SK-N-SH (cell line): Measurements from ENCODE around the gene ZNF3. TPM values are rescaled to one million over a fixed set of nuclear protein-coding genes. Genes with fewer than 3 reads are reported as not detected.

ENCODE experiments used
- CTCF ChIA-PET: fragments of 300-600, 350-600 bp; formaldehyde crosslinking; extraction: SDS; loops from one replicate; lab custom pipeline; 2021; lab: Yijun Ruan, JAX
- POLR2A ChIA-PET: fragments of 350-600 bp; sonication (Branson Sonifier 250); formaldehyde crosslinking; extraction: SDS; loops from one replicate; lab custom pipeline; 2020; ENCODE audit warnings: antibody characterized with exemption, inconsistent platforms; lab: Yijun Ruan, JAX
- DNase-seq: peaks from one replicate; pipeline ENCODE4 v3.0.0; 2012
- H2AFZ ChIP-seq: fragments of 200-600 bp; sonication (generic); 2 replicates; pipeline ENCODE4 v1.8.1; 2016; ENCODE audit warnings: antibody characterized with exemption, mild to moderate bottlenecking, low read depth
- H3F3A ChIP-seq: fragments of 200-600 bp; sonication (generic); replicated peaks from 2 replicates; pipeline ENCODE3; 2016; ENCODE audit warnings: antibody characterized with exemption, mild to moderate bottlenecking; ENCODE audit not compliant: insufficient read depth
- H3K27ac ChIP-seq, 2 experiments: fragments of 200-500 bp in 1 of 2; fragments of 200-600 bp in 1 of 2; sonication (Bioruptor generic) in 1 of 2; sonication (generic), shearing (Covaris generic) in 1 of 2; 2 replicates each; pipeline versions ENCODE4 v1.5.1 to v1.6.1; 2014 to 2016; ENCODE audit warnings: low read depth in 2 of 2, inconsistent platforms in 1 of 2, low read length in 1 of 2, mild to moderate bottlenecking in 1 of 2, mixed read lengths in 1 of 2
- H3K27me3 ChIP-seq: fragments of 200-600 bp; sonication (generic), shearing (Covaris generic); 2 replicates; pipeline ENCODE4 v1.6.1; 2016; ENCODE audit warnings: mixed run types; ENCODE audit not compliant: insufficient read depth
- H3K36me3 ChIP-seq, 2 experiments: fragments of 200-500 bp in 1 of 2; fragments of 200-600 bp in 1 of 2; sonication (Bioruptor generic) in 1 of 2; sonication (generic) in 1 of 2; replicated peaks in 1 of 2; 2 replicates each; pipeline versions ENCODE3 to v1.5.1; 2014 to 2016; ENCODE audit warnings: low read length in 1 of 2, mild to moderate bottlenecking in 1 of 2; ENCODE audit not compliant: insufficient read depth in 2 of 2, control insufficient read depth in 1 of 2
- H3K4me1 ChIP-seq, 2 experiments: fragments of 200-500 bp in 1 of 2; fragments of 200-600 bp in 1 of 2; sonication (Bioruptor generic) in 1 of 2; sonication (generic), shearing (Covaris generic) in 1 of 2; 2 replicates each; pipeline versions ENCODE4 v1.5.1 to v1.6.1; 2014 to 2016; ENCODE audit warnings: low read depth in 1 of 2, low read length in 1 of 2, mixed run types in 1 of 2; ENCODE audit not compliant: insufficient read depth in 2 of 2, control insufficient read depth in 1 of 2
- H3K4me2 ChIP-seq: fragments of 200-600 bp; sonication (generic), shearing (Covaris generic); 2 replicates; pipeline ENCODE4 v1.6.1; 2017; ENCODE audit warnings: mixed run types
- H3K4me3 ChIP-seq, 2 experiments: fragments of 200-500 bp in 1 of 2; fragments of 200-600 bp in 1 of 2; sonication (Bioruptor generic) in 1 of 2; sonication (generic), shearing (Covaris generic) in 1 of 2; 2 replicates each; pipeline versions ENCODE4 v1.5.1 to v1.8.1; 2014 to 2016; ENCODE audit warnings: low read depth in 2 of 2, inconsistent platforms in 1 of 2, low read length in 1 of 2, mild to moderate bottlenecking in 1 of 2, mixed read lengths in 1 of 2, moderate library complexity in 1 of 2
- H3K79me2 ChIP-seq: fragments of 200-600 bp; sonication (generic); 2 replicates; pipeline ENCODE4 v1.8.1; 2017; ENCODE audit warnings: mild to moderate bottlenecking; ENCODE audit not compliant: insufficient read depth
- H3K9ac ChIP-seq: fragments of 200-600 bp; sonication (generic); 2 replicates; pipeline ENCODE4 v1.6.1; 2017; ENCODE audit warnings: mixed run types
- H3K9me2 ChIP-seq: fragments of 200-600 bp; sonication (generic); 2 replicates; pipeline ENCODE4 v1.6.1; 2017; ENCODE audit warnings: mixed run types
- H3K9me3 ChIP-seq: fragments of 200-600 bp; sonication (generic); 2 replicates; pipeline ENCODE4 v1.6.1; 2017; ENCODE audit warnings: mixed run types, mild to moderate bottlenecking, moderate library complexity
- H4K20me1 ChIP-seq: fragments of 200-600 bp; sonication (generic); 2 replicates; pipeline ENCODE4 v1.6.1; 2017; ENCODE audit warnings: mild to moderate bottlenecking, mixed run types; ENCODE audit not compliant: insufficient read depth
- CTCF ChIP-seq: fragments of 200-600 bp; sonication (generic); IDR thresholded peaks from 2 replicates; pipeline ENCODE4 v1.6.1; 2017; ENCODE audit warnings: antibody characterized with exemption, mild to moderate bottlenecking, moderate library complexity
- ELF1 ChIP-seq: IDR thresholded peaks from 2 replicates; pipeline ENCODE4 v1.4.0; 2012
- EP300 ChIP-seq, 2 experiments: IDR thresholded peaks; 2 replicates each; pipeline versions ENCODE4 v1.4.0 to v1.6.1; 2012; ENCODE audit warnings: borderline replicate concordance in 1 of 2, low read depth in 1 of 2, low read length in 1 of 2
- EZH2phosphoT487 ChIP-seq: fragments of 200-600 bp; sonication (generic); IDR thresholded peaks from 2 replicates; pipeline ENCODE4 v1.6.1; 2017; ENCODE audit warnings: low read depth, mixed run types, mild to moderate bottlenecking, antibody characterized with exemption, moderate library complexity, borderline replicate concordance
- FOXM1 ChIP-seq: IDR thresholded peaks from 2 replicates; pipeline ENCODE4 v1.4.0; 2012; ENCODE audit warnings: low read depth, mild to moderate bottlenecking
- GABPA ChIP-seq: IDR thresholded peaks from 2 replicates; pipeline ENCODE4 v1.4.0; 2012; ENCODE audit warnings: low read depth, mild to moderate bottlenecking
- NRF1 ChIP-seq: IDR thresholded peaks from 2 replicates; pipeline ENCODE4 v1.6.1; 2012; ENCODE audit warnings: low read depth, mild to moderate bottlenecking, low read length
- POLR2AphosphoS5 ChIP-seq: IDR thresholded peaks from 2 replicates; pipeline ENCODE4 v1.6.1; 2012; ENCODE audit warnings: low read depth, low read length
- RAD21 ChIP-seq: IDR thresholded peaks from 2 replicates; pipeline ENCODE4 v1.6.1; 2012; ENCODE audit warnings: mild to moderate bottlenecking, low read length
- RXRA ChIP-seq: IDR thresholded peaks from 2 replicates; pipeline ENCODE4 v1.4.0; 2012; ENCODE audit warnings: low read depth, mild to moderate bottlenecking, borderline replicate concordance
- SIN3A ChIP-seq: IDR thresholded peaks from 2 replicates; pipeline ENCODE4 v1.6.1; 2012; ENCODE audit warnings: low read depth, mild to moderate bottlenecking, low read length, moderate library complexity, borderline replicate concordance
- SMC3 ChIP-seq: IDR thresholded peaks from 2 replicates; pipeline ENCODE4 v1.6.1; 2012; ENCODE audit warnings: low read depth, low read length, improper control_type of control experiment
- TAF1 ChIP-seq: IDR thresholded peaks from 2 replicates; pipeline ENCODE4 v1.6.1; 2012; ENCODE audit warnings: low read depth, mild to moderate bottlenecking, low read length, moderate library complexity, borderline replicate concordance
- TEAD4 ChIP-seq: IDR thresholded peaks from 2 replicates; pipeline ENCODE4 v1.4.0; 2012; ENCODE audit warnings: mild to moderate bottlenecking, borderline replicate concordance; ENCODE audit not compliant: insufficient read depth
- USF1 ChIP-seq: IDR thresholded peaks from 2 replicates; pipeline ENCODE4 v1.4.0; 2012; ENCODE audit warnings: low read depth, borderline replicate concordance
- YY1 ChIP-seq: IDR thresholded peaks from 2 replicates; pipeline ENCODE4 v1.4.0; 2012; ENCODE audit warnings: low read depth, mild to moderate bottlenecking
- WGBS: methylation state at CpG from one replicate; pipeline ENCODE4 v1.1.6; 2017; ENCODE audit warnings: low lambda C conversion rate; 5-methylcytosine and 5-hydroxymethylcytosine counted together
- polyA plus RNA-seq, 3 experiments: library from polyadenylated mRNA; depleted of rRNA; stranded (reverse); fragments of >200 nt; gene quantifications; 2 replicates each; pipeline ENCODE4 v1.2.3, GENCODE V29; 2012
- TF ChIP-seq, protein P1 (sequence below): IDR thresholded peaks from 2 replicates; pipeline ENCODE4 v1.4.0; 2012; ENCODE audit warnings: low read depth, borderline replicate concordance
- TF ChIP-seq, protein P2 (sequence below): IDR thresholded peaks from 2 replicates; pipeline ENCODE4 v1.6.1; 2012; ENCODE audit warnings: mild to moderate bottlenecking, low read depth, low read length, moderate library complexity

ZNF3 gene
- polyA plus RNA-seq, 1 of the 3 experiments (the other 2 are of a cell fraction) = 30.5 TPM

DNA sequence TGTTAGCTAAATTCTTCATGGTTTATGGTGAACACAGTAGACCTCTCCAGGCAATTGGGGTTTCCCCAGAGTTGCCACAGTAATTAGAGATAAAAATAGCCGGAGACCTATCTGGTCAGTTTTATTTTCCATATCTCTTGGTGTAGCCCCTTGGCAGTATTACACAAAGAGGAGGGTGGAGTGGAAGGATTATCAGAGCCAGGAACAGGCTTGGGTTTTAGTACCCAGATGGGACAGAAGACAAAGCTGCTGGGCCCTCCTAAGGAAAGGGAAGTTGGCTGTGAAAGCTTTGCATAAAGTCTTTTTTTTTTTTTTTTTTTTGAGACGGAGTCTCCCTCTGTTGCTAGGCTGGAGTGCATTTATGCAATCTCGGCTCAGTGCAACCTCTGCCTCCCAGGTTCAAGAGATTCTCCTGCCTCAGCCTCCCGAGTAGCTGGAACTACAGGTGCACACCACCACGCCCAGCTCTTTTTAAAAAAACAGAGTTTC is 22.2 kb downstream of the ZNF3 start:
- H3K27me3 ChIP-seq = no peaks in the 10 kb centered on the region
- 85% methylated on average over 5 of the region's 5 CpGs for WGBS
- H2AFZ ChIP-seq = no peak overlapping the region
- H3F3A ChIP-seq = peaks cover 5% of the 10 kb centered on the region
- no peaks in the 10 kb centered on the region for H4K20me1 ChIP-seq
- no peak overlapping the region for H3K9ac ChIP-seq
- peaks cover 0 to under 1% of the 10 kb centered on the region in 2 experiments; a peak in 1 of 4 replicates for H3K4me1 ChIP-seq
- no peaks in the 10 kb centered on the region for H3K9me2 ChIP-seq
- POLR2A ChIA-PET = no interaction called here
- no peak overlapping the region for H3K27ac ChIP-seq
- H3K79me2 ChIP-seq = peaks cover 24% of the 10 kb centered on the region
- H3K4me3 ChIP-seq = no peak overlapping the region
- CTCF ChIA-PET = interaction anchor here (0.9 to 2.5 kb wide), 6 partner anchors 9 to 146 kb away, joined by 3 to 7 read pairs (median 4); partner anchors contain the start of gene ZSCAN21
- no peak for DNase-seq
- peaks cover 44 to 69% of the 10 kb centered on the region in 2 experiments for H3K36me3 ChIP-seq
- no peak overlapping the region for H3K4me2 ChIP-seq
- no peak for TF ChIP-seq SIN3A
- no peak for TF ChIP-seq POLR2AphosphoS5
- no peak for TF ChIP-seq EZH2phosphoT487
- no peak for TF ChIP-seq RAD21
- TF ChIP-seq TAF1 = no peak
- no peak for TF ChIP-seq CTCF
- TF ChIP-seq RXRA = no peak
- TF ChIP-seq, protein P1, sequence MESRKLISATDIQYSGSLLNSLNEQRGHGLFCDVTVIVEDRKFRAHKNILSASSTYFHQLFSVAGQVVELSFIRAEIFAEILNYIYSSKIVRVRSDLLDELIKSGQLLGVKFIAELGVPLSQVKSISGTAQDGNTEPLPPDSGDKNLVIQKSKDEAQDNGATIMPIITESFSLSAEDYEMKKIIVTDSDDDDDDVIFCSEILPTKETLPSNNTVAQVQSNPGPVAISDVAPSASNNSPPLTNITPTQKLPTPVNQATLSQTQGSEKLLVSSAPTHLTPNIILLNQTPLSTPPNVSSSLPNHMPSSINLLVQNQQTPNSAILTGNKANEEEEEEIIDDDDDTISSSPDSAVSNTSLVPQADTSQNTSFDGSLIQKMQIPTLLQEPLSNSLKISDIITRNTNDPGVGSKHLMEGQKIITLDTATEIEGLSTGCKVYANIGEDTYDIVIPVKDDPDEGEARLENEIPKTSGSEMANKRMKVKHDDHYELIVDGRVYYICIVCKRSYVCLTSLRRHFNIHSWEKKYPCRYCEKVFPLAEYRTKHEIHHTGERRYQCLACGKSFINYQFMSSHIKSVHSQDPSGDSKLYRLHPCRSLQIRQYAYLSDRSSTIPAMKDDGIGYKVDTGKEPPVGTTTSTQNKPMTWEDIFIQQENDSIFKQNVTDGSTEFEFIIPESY = no peak
- TF ChIP-seq, protein P2, sequence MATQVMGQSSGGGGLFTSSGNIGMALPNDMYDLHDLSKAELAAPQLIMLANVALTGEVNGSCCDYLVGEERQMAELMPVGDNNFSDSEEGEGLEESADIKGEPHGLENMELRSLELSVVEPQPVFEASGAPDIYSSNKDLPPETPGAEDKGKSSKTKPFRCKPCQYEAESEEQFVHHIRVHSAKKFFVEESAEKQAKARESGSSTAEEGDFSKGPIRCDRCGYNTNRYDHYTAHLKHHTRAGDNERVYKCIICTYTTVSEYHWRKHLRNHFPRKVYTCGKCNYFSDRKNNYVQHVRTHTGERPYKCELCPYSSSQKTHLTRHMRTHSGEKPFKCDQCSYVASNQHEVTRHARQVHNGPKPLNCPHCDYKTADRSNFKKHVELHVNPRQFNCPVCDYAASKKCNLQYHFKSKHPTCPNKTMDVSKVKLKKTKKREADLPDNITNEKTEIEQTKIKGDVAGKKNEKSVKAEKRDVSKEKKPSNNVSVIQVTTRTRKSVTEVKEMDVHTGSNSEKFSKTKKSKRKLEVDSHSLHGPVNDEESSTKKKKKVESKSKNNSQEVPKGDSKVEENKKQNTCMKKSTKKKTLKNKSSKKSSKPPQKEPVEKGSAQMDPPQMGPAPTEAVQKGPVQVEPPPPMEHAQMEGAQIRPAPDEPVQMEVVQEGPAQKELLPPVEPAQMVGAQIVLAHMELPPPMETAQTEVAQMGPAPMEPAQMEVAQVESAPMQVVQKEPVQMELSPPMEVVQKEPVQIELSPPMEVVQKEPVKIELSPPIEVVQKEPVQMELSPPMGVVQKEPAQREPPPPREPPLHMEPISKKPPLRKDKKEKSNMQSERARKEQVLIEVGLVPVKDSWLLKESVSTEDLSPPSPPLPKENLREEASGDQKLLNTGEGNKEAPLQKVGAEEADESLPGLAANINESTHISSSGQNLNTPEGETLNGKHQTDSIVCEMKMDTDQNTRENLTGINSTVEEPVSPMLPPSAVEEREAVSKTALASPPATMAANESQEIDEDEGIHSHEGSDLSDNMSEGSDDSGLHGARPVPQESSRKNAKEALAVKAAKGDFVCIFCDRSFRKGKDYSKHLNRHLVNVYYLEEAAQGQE = no peak
- no peak for TF ChIP-seq GABPA
- no peak for TF ChIP-seq SMC3
- TF ChIP-seq NRF1 = no peak
- no peak for TF ChIP-seq FOXM1
- TF ChIP-seq ELF1 = no peak
- no peak for TF ChIP-seq YY1
- no peak for TF ChIP-seq EP300 (IDR thresholded peaks at IDR 0.05; ENCODE audit: borderline replicate concordance in 1 of 2, low read depth in 1 of 2, low read length in 1 of 2)
- no peak for TF ChIP-seq USF1
- TF ChIP-seq TEAD4 = no peak
- no peaks in the 10 kb centered on the region for H3K9me3 ChIP-seq
